HS-27A (cell line): ENCODE results near the gene PCDH15.
"Not testable (repeated sequence)": the region's sequence is repeated elsewhere in the genome, so short reads cannot be mapped to it uniquely, and the experiment has no call there.

Source experiments
- DNase-seq: peaks from one replicate; pipeline ENCODE4 v3.0.0-alpha.2; 2012; ENCODE audit warnings: low read depth, missing footprints

Gene PCDH15

DNA sequence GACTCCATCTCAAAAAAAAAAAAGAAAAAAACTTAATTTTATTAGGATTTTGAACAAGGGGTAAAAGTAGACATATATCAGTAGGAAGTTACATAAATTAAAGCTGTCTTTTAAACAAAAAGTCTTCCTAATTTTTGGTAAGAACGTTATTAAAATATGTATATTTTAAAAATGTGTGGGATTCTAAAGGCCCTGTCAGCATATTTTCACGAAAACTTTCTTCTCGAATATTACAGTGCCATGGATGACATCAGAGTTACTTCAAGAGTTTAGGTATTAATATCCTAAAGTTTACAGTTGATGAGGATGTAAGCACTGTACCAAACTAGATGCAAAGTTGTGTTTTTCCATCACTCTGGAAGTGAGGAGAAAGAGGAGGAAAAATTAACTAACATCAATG is 820.8 kb downstream of the PCDH15 start:
- DNase-seq, result no peak

DNA sequence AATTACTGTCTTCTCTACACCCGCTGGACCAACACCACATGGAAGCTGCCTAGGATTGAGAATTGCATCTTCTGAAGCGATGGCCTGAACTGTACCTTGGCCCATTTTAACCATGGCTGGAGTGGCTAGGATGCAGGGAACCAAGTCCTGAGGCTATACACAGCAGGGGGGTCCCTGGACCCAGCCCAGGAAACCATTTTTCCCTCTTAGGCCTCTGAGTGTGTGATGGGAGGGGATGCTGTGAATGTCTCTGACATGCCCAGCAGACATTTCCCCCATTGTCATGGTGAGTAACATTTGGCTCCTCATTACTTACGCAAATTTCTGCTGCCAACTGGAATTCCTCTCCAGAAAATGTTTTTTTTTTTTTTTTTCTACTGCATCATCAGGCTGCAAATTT is 822.7 kb downstream of the PCDH15 start:
- DNase-seq, result no peak

DNA sequence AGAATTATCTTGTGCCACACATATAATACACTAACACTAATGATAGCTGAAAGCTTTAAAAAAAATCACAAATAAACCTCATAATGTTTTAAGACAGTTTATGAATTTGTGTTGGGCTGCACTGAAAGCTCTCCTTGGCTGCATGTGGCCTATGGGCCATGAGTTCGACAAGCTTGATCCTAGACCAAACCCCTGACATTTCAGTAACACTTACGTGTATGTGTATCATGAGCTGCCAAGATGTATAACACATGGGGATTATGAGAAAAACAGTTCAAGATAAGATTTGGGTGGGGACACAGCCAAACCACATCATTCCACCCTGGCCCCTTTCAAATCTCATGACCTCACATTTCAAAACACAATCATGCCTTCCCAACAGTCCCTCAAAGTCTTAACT is 823.8 kb downstream of the PCDH15 start:
- no peak for DNase-seq

DNA sequence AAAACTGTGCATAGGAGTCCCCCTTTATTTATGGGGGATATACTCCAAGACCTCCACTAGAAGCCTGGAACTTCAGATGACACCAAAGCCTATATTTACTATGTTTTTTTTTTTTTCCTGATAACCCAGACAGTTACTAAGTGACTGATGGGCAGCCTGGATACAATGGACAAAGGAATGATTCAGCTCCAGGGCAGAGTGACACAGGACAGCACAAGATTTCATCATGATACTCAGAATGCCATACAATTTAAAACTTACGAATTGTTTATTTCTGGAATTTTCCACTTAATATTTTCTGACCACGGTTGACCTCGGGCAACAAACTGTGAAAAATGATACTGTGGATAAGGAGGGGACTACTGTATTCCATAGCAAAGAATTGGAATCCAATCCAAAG is 843.6 kb downstream of the PCDH15 start:
- DNase-seq, result no peak

DNA sequence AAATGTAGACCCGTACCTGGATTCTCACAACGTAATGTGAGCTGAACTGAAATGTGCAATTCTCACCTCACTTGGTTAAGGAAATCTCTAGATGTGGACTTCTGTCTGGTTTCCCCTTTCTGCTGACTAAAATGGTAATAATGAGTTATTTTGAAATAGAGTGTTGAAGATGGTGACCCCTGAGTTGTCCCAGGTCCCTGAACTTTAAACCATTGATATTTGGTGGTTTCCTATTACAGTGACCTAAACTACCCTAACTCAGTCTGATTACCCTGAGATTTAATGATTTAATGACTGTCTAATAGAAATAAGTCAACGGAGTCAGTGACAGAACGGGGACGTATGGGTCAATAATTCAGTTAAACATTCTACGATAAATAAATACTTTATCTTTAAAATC is 845.9 kb downstream of the PCDH15 start:
- no peak for DNase-seq

DNA sequence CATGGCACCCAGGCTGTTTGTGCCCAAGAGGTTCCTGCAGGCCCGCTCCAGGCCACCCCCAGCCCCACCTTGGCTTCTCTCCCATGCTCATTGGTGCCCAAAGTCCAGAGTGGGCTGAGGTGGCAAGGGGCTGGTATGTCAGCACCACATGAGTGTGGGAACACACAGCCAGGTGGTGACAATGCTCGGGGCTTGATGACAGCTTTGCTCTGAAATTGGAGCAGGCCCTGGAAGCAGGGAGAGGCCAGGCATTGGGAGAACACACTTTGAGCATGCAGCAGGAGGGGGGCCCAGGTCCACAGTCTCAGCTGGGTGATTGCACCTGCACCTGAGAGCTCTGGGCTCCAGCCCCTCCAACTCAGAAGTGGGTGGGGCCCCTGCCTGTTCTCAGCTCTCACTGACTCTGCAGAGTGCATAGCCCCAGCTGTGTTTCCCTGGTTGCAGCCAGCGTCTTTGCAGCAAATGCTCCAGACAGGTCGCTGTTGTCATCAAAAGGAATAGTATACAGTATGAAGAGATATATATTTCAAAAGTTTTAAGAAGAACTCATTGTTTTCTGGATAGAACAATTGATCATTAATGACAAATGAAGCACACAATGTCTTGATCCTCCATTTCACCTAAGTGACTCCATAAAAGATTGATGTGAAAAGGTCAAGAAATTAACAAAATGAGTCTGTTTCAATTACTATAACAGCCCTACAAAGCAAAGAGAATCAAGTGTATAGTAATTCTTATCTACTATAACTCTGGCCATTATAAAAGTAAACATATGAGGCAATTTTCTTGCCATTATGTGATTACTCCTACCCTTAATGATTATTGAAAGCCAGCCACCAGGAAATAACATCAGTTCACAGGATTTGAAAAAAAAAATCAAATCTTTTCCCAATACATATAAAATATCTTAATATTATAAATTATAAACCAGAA is 848.1 kb downstream of the PCDH15 start:
- no peak for DNase-seq

DNA sequence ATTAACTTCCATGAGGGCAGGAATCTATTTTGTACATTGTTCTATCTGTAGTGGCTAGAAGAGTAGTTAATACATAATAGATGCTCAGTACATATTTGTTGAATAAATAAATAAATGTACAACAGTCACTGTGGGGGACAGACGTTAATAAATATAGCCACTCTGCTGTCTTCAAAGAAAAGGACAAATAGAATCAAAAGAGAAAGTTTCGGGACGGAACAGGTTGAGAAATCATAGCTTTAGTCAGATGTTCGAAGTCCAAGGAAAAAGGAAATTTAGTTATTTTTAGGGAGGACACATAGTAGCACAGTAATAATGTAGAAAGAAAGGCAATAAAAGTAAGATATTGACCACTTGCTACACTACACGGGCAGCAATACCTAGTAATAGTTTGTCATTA is 861.4 kb downstream of the PCDH15 start:
- no peak for DNase-seq

DNA sequence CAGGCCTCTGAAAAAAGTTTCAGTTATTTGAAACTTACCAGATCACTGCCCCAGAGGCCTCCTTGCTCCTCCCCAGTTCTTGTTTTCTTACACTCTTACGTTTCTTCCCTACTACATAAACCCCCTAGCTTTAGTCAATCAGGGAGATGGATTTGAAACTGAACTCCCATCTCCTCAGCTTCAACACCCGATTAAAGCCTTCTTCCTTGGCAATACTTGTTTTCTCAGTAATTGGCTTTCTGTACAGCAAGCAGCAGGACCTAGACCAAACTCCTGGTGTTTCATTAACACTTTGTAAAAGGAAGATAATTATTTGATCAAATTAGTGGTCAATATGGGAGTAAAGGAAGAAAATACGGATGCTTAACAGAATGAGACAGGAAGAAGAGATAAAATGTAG is 870.4 kb downstream of the PCDH15 start:
- DNase-seq, result no peak

DNA sequence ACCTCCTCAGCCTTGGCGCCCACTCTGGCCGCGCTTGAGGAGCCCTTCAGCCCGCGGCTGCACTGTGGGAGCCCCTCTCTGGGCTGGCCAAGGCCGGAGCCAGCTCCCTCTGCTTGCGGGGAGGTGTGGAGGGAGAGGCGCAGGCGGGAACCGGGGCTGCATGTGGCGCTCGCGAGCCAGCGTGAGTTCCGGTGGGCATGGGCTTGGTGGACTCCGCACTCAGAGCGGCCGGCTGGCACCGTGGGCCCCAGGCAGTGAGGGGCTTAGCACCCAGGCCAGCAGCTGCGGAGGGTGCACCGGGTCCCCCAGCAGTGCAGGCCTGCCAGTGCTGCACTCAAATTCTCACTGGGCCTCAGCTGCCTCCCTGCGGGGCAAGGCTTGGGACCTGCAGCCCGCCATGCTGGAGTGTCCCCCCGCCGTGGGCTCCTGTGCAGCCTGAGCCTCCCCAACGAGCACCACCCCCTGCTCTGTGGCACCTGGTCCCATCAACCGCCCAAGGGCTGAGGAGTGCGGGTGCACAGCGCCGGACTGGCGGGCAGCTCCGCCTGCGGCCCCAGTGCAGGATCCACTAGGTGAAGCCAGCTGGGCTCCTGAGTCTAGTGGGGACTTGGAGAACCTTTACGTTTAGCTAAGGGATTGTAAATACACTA is 876.9 kb downstream of the PCDH15 start:
- DNase-seq, result not testable (repeated sequence)

DNA sequence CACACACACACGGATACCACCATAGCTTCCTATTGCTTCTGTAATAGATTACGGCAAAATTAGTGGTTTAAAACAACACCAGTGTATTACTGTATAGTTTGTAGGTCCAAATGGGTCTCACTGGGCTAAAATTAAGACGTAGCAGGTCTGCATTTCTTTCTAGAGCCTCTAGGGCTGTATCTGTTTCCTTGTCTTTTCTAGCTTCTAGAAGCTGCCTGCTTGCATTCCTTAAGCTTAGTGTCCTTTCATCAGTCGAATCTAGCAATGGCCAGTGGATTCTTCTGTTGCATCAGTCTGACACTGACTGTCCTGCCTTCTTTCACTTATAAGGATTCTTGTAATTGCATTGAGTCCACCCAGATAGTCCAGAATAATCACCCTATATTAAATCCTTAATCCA is 882.3 kb downstream of the PCDH15 start:
- DNase-seq, result no peak

DNA sequence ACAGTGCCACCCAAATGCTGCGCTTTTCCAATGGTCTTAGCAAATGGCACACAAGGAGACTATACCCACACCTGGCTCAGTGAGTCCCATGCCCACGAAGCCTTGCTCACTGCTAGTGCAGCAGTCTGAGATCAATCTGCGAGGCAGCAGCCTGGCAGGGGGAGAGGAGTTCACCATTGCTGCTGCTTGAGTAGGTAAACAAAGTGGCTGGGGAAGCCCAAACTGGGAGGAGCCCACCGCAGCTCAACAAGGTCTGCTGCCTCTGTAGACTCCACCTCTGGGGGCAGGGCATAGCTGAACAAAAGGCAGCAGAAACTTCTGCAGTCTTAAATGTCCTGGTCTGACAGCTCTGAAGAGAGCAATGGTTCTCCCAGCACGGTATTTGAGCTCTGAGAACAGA is 891.2 kb downstream of the PCDH15 start:
- DNase-seq, result no peak

DNA sequence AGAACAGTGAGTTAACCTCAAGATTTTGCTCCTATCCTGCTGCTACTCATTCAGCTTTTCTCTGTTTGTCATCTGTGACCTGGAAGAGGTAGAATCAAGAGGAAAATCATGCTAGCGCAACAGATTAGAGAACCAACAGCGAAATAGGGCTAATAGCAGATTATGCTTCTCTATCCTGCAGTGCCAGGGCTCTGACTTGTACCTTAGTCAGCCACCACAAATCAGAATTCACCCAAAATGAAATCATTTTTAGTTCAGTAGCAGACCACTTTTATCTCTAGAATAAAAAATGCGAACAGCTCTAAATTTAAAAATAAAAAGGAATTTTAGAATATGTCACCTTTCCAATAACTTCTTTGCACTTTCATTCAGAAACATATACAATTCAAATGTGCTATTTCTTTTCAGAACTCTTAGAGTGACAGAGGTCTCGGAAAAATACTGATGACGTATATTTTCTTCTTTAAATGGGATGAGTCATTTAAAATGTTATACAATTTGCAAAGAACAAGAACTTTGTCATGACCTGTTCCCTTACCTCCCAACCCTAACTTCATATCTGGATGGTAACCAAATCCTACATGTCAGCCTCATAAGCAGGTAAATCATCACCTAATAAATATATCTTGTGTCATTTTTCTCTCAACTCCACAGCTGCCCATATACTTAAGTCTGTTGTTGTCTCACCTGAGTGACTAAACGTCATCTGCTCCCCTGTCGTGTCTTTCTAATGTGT is 896.4 kb downstream of the PCDH15 start:
- DNase-seq, result no peak

DNA sequence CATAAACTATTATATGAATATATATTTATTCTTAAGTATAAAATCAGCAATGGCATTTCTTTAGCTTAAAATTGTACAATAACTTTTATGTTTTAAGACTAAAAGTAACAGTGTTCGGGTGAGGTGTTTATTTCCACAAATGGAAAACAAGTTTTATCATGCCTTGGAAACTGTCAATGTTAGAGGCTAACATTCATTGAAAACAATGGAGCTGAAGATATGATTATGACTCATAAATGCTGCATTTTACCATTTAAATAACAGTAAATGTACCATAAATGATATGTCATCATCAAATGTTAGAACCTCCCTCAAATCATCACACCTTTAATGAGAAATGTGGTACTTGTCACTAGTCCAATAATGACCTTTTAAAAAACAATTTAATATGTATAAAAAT is 897.3 kb downstream of the PCDH15 start:
- DNase-seq, result no peak

DNA sequence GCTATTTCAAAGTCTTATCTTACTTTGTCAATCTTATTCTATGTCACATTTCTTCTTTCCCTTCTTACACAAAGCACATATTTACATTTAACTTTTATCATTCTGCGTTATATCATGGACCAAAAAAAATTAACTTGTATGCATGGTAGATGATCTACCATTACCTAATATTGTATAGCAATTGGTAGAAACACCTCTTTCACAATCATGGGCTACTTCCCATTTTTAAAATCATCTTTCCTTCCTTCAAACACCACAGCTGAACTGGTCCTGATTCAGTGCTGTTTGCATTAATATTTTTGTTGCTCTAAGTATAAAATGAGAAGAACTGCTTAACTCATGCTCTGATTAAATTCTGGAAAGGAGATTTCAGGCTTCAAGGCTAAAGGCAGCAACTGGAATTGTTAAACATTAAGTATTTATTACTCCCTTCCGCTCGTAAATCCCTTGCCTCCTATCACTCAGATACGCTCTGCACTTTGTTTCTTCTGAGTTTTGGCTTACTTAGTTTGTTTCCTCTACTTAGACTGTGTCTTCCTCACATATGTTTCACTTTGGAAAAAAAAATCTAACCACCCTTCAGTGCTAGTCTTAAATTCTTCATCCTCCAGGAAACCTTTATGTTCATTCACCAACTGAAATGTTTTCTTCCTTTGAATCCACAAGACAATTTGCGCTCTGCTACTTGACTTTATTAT is 901.4 kb downstream of the PCDH15 start:
- DNase-seq, result no peak

DNA sequence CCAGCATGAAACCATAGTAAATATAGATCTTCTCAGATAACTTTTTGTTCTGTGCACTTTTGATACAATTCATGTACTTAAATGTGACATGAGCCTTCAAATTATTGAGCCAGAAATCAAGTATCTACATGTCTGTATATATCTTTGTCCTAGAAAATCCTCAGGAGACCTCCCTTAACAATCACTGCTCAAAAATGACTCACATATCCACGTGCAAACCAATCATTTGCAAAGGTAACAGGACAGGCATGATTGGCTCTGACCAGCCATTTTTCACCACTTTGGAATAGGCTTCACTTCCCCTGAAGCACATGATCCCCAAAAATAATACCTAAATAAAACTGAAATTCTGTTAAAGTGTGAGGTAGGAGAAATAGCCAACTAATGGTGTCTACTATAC is 902.5 kb downstream of the PCDH15 start:
- no peak for DNase-seq

DNA sequence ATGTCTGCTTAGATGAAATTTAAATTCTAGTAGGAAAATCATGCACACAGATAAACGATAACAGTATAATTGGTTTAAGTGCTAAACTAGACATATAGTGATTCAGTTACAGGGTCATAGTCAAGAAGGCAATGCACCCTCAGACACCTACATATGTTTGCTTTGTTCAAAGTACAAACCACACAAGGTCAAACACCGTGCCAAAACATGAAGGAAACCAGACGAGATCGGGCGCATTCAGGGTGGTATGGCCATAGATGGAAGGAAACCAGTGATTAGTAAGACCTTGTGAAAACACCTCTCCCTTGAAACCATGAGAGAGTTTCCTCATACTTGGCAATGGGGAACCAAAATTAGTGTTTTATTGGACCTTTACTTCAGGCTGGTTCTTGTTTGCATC is 906.9 kb downstream of the PCDH15 start:
- no peak for DNase-seq

DNA sequence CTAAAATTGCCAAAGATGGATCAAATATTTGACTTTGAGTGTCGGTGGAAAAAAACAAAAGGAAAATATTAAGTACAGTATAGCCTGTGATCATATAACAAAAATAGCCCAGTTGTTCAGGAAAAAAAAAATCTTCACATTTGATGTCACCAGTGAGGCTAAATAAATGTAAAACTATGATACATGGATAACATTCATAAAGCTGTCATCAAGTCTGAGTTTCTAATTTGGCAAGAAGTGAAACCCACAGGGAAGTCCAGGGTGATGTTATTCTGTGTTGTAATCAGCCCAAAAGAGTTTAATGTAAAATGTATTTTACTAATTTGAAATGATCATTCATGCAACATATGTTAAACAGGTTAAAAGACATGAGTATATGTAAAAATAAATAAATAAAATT is 908.0 kb downstream of the PCDH15 start:
- no peak for DNase-seq

DNA sequence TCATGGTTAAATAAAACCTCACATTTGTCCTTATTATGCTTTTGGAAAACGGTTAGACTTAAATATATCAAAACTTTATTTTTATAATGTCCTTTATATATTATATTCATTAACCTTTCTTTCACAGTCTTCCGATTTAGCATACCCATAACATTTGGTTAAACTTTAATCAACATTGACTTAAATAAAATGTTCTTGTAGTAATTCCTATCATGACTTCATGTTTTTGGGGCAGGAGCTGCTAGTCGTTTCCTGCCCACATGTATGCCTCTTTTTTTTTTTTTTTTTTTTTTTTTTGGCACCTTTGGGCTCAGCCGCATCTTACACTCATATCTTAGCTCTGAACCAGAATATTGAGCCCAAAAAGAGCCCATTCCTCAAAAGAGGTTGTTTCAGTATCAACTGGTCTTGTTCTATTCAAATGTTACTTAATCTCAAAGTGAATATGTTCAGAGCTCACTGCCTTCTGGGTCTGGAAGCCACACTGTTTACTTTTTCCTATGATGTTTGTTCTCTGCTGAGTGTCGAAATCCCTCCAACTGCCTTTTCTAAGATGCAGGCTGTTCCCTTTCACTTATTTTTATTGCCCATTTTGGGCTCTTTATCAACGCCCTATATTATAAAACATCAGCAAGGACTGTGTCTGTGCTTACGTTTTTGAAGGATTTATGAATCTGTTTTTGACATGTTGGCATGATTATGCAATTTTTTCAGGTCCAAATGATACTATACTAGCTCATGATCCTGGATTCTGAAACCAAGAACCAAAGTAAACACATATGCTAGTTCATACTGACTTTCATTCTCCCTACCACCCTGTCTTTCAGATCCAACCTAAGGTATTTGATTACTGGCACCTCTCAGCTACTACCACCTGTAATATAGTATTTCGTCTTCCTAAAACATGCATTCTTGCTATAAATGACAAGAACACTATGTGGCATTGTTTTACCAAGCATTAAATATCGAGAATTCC is 914.4 kb downstream of the PCDH15 start:
- no peak for DNase-seq

DNA sequence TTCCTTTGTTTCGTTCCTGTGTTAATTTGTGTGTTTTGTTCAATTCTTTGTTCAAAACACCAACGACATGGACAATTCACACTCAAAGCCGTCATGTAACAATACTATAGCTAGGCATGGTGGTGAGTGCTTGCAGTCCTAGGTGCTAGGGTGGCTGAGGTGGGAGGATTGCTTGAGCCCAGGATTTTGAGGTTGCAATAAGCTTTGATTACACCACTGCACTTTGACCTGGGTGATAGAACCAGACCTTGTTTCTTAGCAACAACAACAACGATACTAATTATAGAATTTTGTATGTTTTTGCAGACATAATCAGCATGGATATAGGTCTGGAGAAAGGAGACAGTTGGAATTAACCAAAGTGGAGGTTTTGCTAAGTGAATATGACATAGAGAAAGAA is 936.2 kb downstream of the PCDH15 start:
- DNase-seq, result no peak

DNA sequence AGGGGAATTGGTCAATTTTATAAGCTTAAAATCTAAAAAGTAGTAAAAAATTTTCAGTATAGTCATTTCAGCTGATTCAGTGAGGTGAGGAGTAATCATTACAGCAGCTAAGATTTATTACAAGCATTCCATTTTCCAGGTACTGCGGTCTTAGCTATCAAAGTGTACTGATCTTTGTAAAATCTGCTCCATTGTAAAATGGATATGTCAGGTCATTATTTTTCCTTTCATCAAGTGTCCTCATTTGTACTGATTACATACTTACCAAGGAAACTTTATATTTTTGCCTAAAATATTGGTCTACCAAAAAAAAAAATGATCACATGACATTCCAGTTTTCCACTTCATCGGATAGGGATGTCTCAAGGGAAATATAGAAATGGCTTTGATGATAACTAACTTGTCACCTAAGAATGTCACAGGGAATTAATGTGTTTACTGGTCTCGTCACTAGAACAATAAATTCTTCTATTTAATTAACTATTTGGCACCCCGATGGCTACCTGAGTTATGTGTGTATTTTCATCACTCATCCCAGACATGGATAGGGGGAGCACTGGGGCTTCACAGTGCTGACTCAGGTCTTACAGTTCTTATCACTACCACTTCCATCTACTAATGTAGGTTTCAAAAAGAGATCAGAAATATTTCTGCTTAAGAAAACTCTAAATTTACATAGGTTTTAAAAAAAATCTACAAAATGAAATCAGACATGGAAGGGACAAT is 948.4 kb downstream of the PCDH15 start:
- DNase-seq, result no peak
